Stimulated activated memory B cell treated with anti-CD40 and anti-IgM and Interleukin-4, amounts not matched to agents 10 μg/mL and 1 μg/mL and 100 μg/mL, for 72 hours (primary cell): ENCODE measurements around the gene NUDT10.
"Not testable (repeated sequence)": the region's sequence is repeated elsewhere in the genome, so short reads cannot be mapped to it uniquely, and the experiment has no call there.

Experiments used
- ATAC-seq: fragments of 150-1000 bp; cut with Tn5 transposase; 2 replicates; pipeline ENCODE4 v1.10.0; 2021
- H3K27ac Mint-ChIP-seq: one replicate; pipeline ENCODE4 v1.8.0; 2022; ENCODE audit warnings: mild to moderate bottlenecking, mixed read lengths
- H3K27me3 Mint-ChIP-seq: one replicate; pipeline ENCODE4 v1.8.0; 2022; ENCODE audit warnings: mixed read lengths
- H3K36me3 Mint-ChIP-seq: one replicate; pipeline ENCODE4 v1.8.0; 2022; ENCODE audit warnings: mixed read lengths
- H3K4me1 Mint-ChIP-seq: one replicate; pipeline ENCODE4 v1.8.0; 2022; ENCODE audit warnings: mixed read lengths
- H3K4me3 Mint-ChIP-seq: one replicate; pipeline ENCODE4 v1.8.0; 2022; ENCODE audit warnings: mild to moderate bottlenecking, moderate library complexity, mixed read lengths
- H3K9me3 Mint-ChIP-seq: one replicate; pipeline ENCODE4 v1.8.0; 2022; ENCODE audit warnings: mixed read lengths

The NUDT10 gene

DNA sequence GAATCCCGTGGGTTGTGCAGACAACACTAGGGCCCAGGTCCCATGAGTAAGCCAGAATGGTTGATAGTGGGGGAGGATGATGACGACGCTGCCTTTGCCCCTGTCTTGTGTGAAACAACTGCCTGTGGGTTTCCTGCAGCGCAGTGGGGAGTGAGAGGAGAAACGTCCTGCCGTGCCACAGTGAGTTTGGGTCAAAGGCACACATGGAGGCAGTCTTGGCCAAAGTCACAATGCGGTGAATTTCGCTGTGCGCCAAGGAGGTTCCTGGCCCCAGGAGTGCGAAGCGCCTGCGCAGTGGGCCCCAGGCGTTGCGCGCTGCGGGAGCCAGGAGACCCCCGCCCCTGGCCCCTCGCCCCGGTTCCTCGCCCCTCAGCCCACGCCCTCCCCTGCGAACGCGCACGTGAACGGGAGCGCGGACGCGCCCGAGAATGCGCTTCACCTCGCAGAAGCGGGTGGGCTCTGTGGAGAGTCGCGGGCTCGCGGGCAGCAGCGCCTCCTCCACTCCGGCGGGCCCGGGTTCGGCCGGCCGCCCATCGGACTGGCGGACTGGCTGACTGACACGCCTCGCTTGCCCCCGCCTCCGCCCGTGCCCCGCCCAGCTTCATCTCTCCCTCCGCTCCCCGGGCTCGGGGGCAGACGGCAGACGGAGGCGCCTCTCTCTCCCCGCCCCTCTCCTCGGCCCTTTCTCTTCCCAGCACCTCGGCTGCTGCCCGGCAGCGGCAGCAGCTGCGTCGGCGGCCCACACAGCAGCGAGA, at the start of gene NUDT10:
Gene NUDT10, plus strand, starts transcription at position 635 of the 755 bp plus-strand sequence. CDS start 144 bp downstream, outside the sequence.
- H3K4me3 Mint-ChIP-seq = peak within 1 kb of the TSS; percentile 91
- no peaks in the 10 kb centered on the region for H3K9me3 Mint-ChIP-seq
- H3K4me1 Mint-ChIP-seq = no peaks in the 10 kb centered on the region
- peaks cover 2% of the 10 kb centered on the region for H3K36me3 Mint-ChIP-seq
- ATAC-seq = peak; percentile 80
- peak within 1 kb of the TSS; percentile 81 for H3K27ac Mint-ChIP-seq
- no peaks in the 10 kb centered on the region for H3K27me3 Mint-ChIP-seq

DNA sequence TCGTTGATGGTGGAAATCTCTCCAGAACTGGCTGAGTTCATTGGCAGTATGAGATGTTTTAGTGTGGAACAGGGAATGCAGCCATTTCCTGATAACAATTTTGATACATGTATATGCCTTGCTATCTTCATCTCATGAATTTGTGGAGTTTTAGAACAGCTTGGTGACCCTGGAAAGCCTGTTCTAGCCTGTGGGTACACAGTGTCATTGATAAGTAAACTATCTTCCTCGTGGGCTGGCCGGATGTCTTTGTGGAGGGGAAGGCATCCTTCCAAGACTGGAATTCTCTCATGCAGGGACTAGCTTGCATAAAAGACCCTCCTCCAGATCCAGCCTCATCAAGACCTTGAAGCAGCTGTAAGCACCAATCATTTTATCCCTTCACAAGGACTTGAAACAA, 40.2 kb upstream of the NUDT10 start:
- no peak overlapping the region for H3K4me3 Mint-ChIP-seq
- no peaks in the 10 kb centered on the region for H3K4me1 Mint-ChIP-seq
- ATAC-seq = no peak
- peaks cover 7% of the 10 kb centered on the region for H3K36me3 Mint-ChIP-seq
- H3K27me3 Mint-ChIP-seq = no peaks in the 10 kb centered on the region
- no peak overlapping the region for H3K27ac Mint-ChIP-seq
- no peaks in the 10 kb centered on the region for H3K9me3 Mint-ChIP-seq

DNA sequence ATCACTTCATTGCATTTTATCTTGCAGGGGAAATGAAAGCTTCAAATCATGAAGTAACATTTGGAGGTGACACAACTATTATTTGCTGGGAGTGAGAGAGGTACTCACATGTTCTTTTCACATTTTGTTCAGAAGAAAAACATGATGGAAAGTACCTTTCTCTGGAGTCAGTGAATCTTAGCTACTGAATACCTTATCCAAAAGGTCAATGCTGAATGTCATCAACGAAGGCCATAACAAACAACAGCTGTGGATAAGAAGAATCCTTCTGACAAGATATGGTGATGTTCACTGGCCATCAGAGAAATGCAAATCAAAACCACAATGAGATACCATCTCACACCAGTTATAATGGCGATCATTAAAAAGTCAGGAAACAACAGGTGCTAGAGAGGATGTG, 36.5 kb upstream of the NUDT10 start:
- Mint-ChIP-seq H3K36me3 (peaks cover 20% of the 10 kb centered on the region), H3K27me3 (no peaks in the 10 kb centered on the region), H3K27ac (no peak overlapping the region), H3K9me3 (no peaks in the 10 kb centered on the region), H3K4me3 (no peak overlapping the region), H3K4me1 (no peaks in the 10 kb centered on the region)
- no peak for ATAC-seq

DNA sequence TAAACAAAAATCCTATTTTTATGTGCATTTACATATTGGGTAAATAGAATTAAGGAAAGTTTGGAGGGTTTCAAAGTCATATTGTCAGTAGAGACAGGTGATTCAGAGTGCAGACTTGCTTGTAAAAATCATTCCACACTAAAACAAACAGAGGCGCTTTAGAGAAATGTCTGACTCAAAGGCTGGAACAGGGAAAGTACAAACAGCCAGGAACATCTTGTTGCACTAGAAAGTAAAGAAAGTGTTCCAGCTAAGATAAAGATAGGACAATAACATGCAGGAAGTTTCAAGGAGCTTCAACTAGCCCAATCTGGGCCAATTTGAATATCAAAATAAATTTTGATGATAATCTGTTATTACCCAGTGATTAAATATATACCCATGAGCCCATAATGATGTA, 16.4 kb upstream of the NUDT10 start:
- Mint-ChIP-seq H3K9me3 (no peaks in the 10 kb centered on the region), H3K4me3 (no peak overlapping the region), H3K27ac (no peak overlapping the region), H3K4me1 (no peaks in the 10 kb centered on the region), H3K27me3 (no peaks in the 10 kb centered on the region), H3K36me3 (peaks cover 5% of the 10 kb centered on the region)
- ATAC-seq = no peak

DNA sequence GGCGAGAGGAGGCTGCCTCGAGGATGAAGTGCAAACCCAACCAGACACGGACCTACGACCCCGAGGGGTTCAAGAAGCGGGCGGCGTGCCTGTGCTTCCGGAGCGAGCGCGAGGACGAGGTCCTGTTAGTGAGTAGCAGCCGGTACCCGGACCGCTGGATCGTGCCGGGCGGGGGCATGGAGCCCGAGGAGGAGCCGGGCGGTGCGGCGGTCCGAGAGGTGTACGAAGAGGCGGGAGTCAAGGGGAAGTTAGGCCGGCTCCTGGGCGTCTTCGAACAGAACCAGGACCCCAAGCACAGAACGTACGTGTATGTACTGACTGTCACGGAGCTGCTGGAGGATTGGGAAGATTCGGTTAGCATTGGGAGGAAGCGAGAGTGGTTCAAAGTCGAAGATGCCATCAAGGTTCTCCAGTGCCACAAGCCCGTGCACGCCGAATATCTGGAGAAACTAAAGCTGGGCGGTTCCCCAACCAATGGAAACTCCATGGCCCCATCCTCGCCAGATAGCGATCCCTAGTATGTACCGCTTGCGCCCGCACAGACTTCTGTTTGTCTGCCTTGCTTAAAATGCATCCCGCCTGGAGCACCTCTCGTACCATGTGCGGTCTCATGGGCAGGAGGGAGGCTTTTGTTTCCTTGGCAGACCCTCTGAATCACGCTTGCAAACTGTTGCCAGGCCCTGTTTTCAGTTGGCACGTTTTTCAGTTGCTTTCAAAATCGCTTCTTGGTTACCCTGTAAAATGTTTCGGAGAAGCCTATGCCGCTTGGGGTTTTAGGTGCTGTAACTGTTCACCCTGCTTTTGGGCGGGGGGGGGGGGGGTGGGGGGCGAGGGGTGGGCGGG, 542 bp downstream of the NUDT10 start:
- peak overlapping the region; percentile 81 for H3K27ac Mint-ChIP-seq
- H3K4me3 Mint-ChIP-seq = peak overlapping the region; percentile 91
- not testable (repeated sequence) for H3K4me1 Mint-ChIP-seq, H3K9me3 Mint-ChIP-seq, H3K36me3 Mint-ChIP-seq, H3K27me3 Mint-ChIP-seq
- ATAC-seq = peak; percentile 53

DNA sequence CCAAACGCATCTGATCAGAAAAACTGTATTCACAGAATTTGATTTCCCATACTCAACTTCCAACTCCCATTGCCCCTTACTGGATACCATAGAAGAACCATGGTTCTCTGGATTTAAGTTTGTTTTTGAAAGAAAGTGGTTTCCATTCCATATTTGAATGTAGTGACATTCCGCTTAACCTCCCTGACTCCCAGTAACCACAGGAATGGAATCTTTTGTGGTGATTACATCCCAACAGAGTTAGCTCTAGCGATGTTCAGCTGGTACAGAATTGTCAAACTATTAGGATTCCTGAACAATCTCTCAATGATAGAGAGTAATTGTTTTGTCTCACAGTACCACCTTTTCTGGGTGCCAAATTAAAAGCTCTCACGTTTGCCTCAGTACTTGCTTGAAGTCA, 1.7 kb downstream of the NUDT10 start:
- H3K4me3 Mint-ChIP-seq = no peak overlapping the region
- no peaks in the 10 kb centered on the region for H3K4me1 Mint-ChIP-seq
- no peaks in the 10 kb centered on the region for H3K27me3 Mint-ChIP-seq
- no peaks in the 10 kb centered on the region for H3K36me3 Mint-ChIP-seq
- ATAC-seq = no peak
- no peaks in the 10 kb centered on the region for H3K9me3 Mint-ChIP-seq
- H3K27ac Mint-ChIP-seq = no peak overlapping the region

DNA sequence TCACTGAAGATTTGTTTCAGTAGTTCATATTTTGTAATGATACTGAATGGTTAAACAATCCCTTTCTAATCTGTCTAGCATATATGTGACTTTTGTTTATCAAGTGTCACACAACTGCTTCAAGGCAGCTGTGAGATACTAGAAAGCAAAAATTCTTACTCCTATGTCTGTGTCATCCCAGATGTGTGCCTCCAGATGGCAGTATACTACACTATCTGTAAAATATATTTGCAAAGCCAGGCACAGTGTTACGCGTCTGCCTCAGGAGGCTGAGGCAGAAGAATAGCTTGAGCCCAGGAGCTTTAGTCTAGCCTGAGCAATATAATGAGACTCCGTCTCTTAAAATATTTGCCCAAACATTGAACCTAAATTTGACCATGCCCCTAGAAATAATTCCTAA, 4.0 kb downstream of the NUDT10 start:
- H3K36me3 Mint-ChIP-seq = no peaks in the 10 kb centered on the region
- no peak overlapping the region for H3K27ac Mint-ChIP-seq
- H3K27me3 Mint-ChIP-seq = no peaks in the 10 kb centered on the region

DNA sequence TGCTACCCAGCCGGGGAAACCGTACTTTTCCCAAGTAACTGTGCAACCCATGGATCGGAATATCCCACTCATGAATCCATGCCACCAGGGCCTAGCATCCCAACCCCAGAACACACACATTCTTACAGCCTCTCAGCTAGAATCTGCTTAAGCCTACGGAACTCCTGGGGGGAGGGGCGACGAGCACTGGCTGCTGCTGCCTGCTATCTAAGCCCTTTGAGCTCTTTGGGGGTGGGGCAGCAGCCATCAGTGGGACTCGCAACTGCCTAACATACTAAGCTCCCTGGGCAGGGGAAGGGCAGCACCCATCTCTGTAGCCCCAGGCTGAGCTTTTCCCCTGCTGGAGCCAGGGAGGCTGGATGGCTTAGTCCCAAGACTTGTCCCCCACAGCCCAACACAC, 28.6 kb downstream of the NUDT10 start:
- Mint-ChIP-seq H3K36me3 (peaks cover 48% of the 10 kb centered on the region), H3K27me3 (no peaks in the 10 kb centered on the region), H3K27ac (no peak overlapping the region), H3K4me3 (no peak overlapping the region), H3K9me3 (peaks cover 10% of the 10 kb centered on the region), H3K4me1 (no peaks in the 10 kb centered on the region)
- no peak for ATAC-seq

More for the DNA sequence above, 4.0 kb downstream of the NUDT10 start:
- peak; percentile 64 for ATAC-seq
- Mint-ChIP-seq H3K9me3 (no peaks in the 10 kb centered on the region), H3K4me1 (no peaks in the 10 kb centered on the region), H3K4me3 (no peak overlapping the region)

DNA sequence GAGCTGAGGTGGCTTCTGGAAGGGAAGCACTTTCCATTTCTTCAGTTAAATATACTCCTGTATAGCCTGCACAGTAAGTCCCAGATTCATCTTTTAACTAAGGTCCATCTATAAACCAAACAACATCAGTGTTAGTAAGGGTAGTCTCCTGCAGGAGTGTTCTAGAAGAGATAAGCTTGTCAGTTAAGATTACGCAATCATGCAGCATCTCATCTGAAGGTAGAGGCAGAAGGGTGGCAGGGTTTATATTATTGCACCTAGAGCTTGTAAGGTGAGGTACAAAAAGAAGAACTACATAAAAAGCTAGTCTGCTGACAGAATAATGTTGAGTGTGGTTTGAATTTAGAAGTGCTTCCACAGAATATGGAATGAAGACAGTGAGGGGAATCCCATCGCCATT, 44.0 kb downstream of the NUDT10 start:
- Mint-ChIP-seq H3K9me3 (peaks cover 2% of the 10 kb centered on the region), H3K36me3 (no peaks in the 10 kb centered on the region), H3K27ac (no peak overlapping the region), H3K4me3 (no peak overlapping the region), H3K27me3 (no peaks in the 10 kb centered on the region), H3K4me1 (peaks cover 3% of the 10 kb centered on the region)
- ATAC-seq = no peak
